HepG2 (cell line): ENCODE measurements around the gene CAVIN1. TPM values are rescaled to one million over a fixed set of nuclear protein-coding genes. Genes with fewer than 3 reads are reported as not detected.

Experiments used
- AGO1 ChIP-seq: fragments of 200-400 bp; formaldehyde crosslinking; IDR thresholded peaks from 2 replicates; pipeline ENCODE4 v1.6.1; 2017; ENCODE audit warnings: mild to moderate bottlenecking, low read depth, low read length, moderate library complexity; ENCODE audit not compliant: poor library complexity, severe bottlenecking
- AHDC1 ChIP-seq: sonication (generic); formaldehyde crosslinking; IDR thresholded peaks from 2 replicates; pipeline ENCODE4 v1.5.1; 2020; ENCODE audit warnings: mild to moderate bottlenecking, missing genetic modification reagents, borderline replicate concordance
- ARHGAP35 ChIP-seq: sonication (generic); formaldehyde crosslinking; IDR thresholded peaks from 2 replicates; pipeline ENCODE4 v1.9.0; 2022; ENCODE audit warnings: mild to moderate bottlenecking, inconsistent platforms, moderate library complexity, missing genetic modification reagents, borderline replicate concordance
- ATF2 ChIP-seq: sonication (generic); formaldehyde crosslinking; IDR thresholded peaks from 2 replicates; pipeline ENCODE4 v1.4.0; 2020; ENCODE audit warnings: missing genetic modification reagents
- DDIT3 ChIP-seq: sonication (generic); formaldehyde crosslinking; IDR thresholded peaks from 2 replicates; pipeline ENCODE4 v1.4.0; 2020; ENCODE audit warnings: mild to moderate bottlenecking, missing genetic modification reagents
- DMTF1 ChIP-seq: sonication (generic); formaldehyde crosslinking; IDR thresholded peaks from 2 replicates; pipeline ENCODE4 v1.4.0; 2020; ENCODE audit warnings: mild to moderate bottlenecking, missing genetic modification reagents
- FLYWCH1 ChIP-seq: sonication (generic); formaldehyde crosslinking; IDR thresholded peaks from 2 replicates; pipeline ENCODE4 v1.8.1; 2023; ENCODE audit warnings: mild to moderate bottlenecking, missing genetic modification reagents
- PLSCR1 ChIP-seq: sonication (generic); formaldehyde crosslinking; IDR thresholded peaks from 2 replicates; pipeline ENCODE4 v1.5.0; 2020; ENCODE audit warnings: missing genetic modification reagents, mild to moderate bottlenecking, borderline replicate concordance
- THYN1 ChIP-seq: sonication (generic); formaldehyde crosslinking; IDR thresholded peaks from 2 replicates; pipeline ENCODE4 v1.8.1; 2023; ENCODE audit warnings: low read depth, mild to moderate bottlenecking, moderate library complexity, missing genetic modification reagents, borderline replicate concordance
- ZBTB46 ChIP-seq: sonication (generic); formaldehyde crosslinking; IDR thresholded peaks from 2 replicates; pipeline ENCODE4 v1.4.0; 2020; ENCODE audit warnings: mild to moderate bottlenecking, missing genetic modification reagents, borderline replicate concordance
- ZNF20 ChIP-seq: sonication (generic); formaldehyde crosslinking; IDR thresholded peaks from 2 replicates; pipeline ENCODE4 v1.4.0; 2020; ENCODE audit warnings: mild to moderate bottlenecking, moderate library complexity, missing genetic modification reagents
- ZNF549 ChIP-seq: sonication (generic); formaldehyde crosslinking; IDR thresholded peaks from 2 replicates; pipeline ENCODE4 v1.5.0; 2020; ENCODE audit warnings: missing genetic modification reagents
- ZNF7 ChIP-seq: IDR thresholded peaks from 2 replicates; pipeline ENCODE4 v1.6.1; 2016; ENCODE audit warnings: missing biosample characterization, missing genetic modification reagents
- ZNF709 ChIP-seq: sonication (generic); formaldehyde crosslinking; IDR thresholded peaks from 2 replicates; pipeline ENCODE4 v1.5.0; 2020; ENCODE audit warnings: mild to moderate bottlenecking, missing genetic modification reagents
- ZNF879 ChIP-seq: sonication (generic); formaldehyde crosslinking; IDR thresholded peaks from 2 replicates; pipeline ENCODE4 v1.8.1; 2023; ENCODE audit warnings: missing genetic modification reagents
- polyA plus RNA-seq, 8 experiments: library from polyadenylated mRNA; depleted of rRNA in 3 of 8; stranded (reverse) in 7 of 8; unstranded in 1 of 8; fragments of >200 nt; fragmentation: Illumina TruSeq in 4 of 8; extraction: Trizol in 4 of 8; gene quantifications; 2 replicates each; pipeline versions ENCODE4 v1.2.1 to v1.2.3, GENCODE V29; 2011 to 2016; ENCODE audit warnings: low read depth in 4 of 8, missing spikeins in 1 of 8, mixed read lengths in 1 of 8; ENCODE audit not compliant: insufficient read depth in 1 of 8
- total RNA-seq, 5 experiments: library from RNA; depleted of rRNA; stranded (reverse); fragments of >200 nt; fragmentation: Illumina TruSeq; extraction: Trizol; gene quantifications; 2 replicates each; pipeline ENCODE4 v1.2.3, GENCODE V29; 2016; ENCODE audit warnings: low read depth in 1 of 5

CAVIN1 gene
- total and polyA plus RNA-seq, 2 of the 13 experiments (the other 11 are each of a cell fraction or from before 2014, with no cell fraction given): 15.9 to 25.5 TPM

GRCh38 chr17:42388381-42389134 is 34.5 kb downstream of the CAVIN1 start, which contains the start of gene STAT3 (continued):
- TF ChIP-seq DMTF1 (CRISPR knock-in tag): no peak
- peak; percentile 83; the same call in 1 of the 2 replicates for TF ChIP-seq ZNF20 (CRISPR knock-in tag)
- no peak for TF ChIP-seq ZNF549 (CRISPR knock-in tag)
- TF ChIP-seq ATF2 (CRISPR knock-in tag): peak; percentile 99
- peak; percentile 93; the same call in 1 of the 2 replicates for TF ChIP-seq ZNF709 (CRISPR knock-in tag)
- peak; percentile 86; the same call in 1 of the 2 replicates for TF ChIP-seq DDIT3
- 0 out of 2 replicates have a peak, but pooled peaks have one; percentile 81 for TF ChIP-seq THYN1 (CRISPR knock-in tag)
- peak; percentile 66 for TF ChIP-seq AGO1
- no peak for TF ChIP-seq PLSCR1 (CRISPR knock-in tag)
- TF ChIP-seq ARHGAP35 (CRISPR knock-in tag): peak; percentile 37; the same call in 1 of the 2 replicates
- peak; percentile 94 for TF ChIP-seq AHDC1 (CRISPR knock-in tag)
- no peak; the same call in 1 of the 2 replicates for TF ChIP-seq ZBTB46 (CRISPR knock-in tag)
- TF ChIP-seq FLYWCH1 (CRISPR knock-in tag): no peak
- TF ChIP-seq ZNF7 (CRISPR knock-in tag): peak; percentile 58; the same call in 1 of the 2 replicates
- TF ChIP-seq ZNF879 (CRISPR knock-in tag): no peak
